ENCODE results near the gene SLN.

The SLN gene

DNA sequence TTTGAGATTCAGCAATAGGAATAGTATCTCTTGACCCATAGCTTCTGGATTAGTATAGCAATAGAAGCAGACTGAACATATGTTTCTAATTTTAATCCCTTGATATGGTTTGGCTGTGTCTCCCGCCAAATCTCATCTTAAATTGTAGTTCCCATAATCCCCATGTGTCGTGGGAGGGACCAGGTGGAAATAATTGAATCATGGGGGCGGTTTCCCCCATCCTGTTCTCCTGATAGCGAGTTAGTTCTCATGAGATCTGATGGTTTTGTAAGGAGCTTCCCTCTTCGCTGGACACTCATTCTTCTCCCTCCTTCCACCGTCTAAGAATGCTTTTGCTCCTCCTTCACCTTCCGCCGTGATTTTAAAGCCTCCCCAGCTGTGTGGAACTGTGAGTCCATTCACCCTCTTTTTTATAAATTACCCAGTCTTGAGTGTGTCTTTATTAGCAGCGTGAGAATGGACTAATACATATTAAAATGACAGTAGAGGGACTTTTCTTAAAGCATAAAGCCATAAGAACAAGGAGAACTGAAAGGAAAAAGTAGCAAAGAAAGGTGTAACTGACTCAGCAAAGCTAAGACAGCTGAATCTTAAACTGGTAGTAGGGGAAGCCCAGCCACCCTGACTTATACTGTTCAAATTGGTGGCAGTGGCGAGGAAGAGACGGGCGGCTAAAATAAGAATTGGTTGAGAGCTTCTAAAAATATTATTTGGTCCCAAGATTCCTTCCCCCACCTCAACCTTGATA, 20.3 kb upstream of the SLN start:
- no peak overlapping the region for H3K27ac ChIP-seq
- no peak overlapping the region for H3K9ac ChIP-seq
- H3K4me1 ChIP-seq (ENCODE audit: low read depth, poor library complexity, severe bottlenecking): no peaks in the 10 kb centered on the region
- H3K4me2 ChIP-seq: no peak overlapping the region
- H3K36me3 ChIP-seq (ENCODE audit: insufficient read depth): no peaks in the 10 kb centered on the region
- no peaks in the 10 kb centered on the region for H3K27me3 ChIP-seq (ENCODE audit: insufficient read depth, low read depth)
- no peaks in the 10 kb centered on the region for H3K79me2 ChIP-seq (ENCODE audit: insufficient read depth, low read depth)
- TF ChIP-seq, protein P1, sequence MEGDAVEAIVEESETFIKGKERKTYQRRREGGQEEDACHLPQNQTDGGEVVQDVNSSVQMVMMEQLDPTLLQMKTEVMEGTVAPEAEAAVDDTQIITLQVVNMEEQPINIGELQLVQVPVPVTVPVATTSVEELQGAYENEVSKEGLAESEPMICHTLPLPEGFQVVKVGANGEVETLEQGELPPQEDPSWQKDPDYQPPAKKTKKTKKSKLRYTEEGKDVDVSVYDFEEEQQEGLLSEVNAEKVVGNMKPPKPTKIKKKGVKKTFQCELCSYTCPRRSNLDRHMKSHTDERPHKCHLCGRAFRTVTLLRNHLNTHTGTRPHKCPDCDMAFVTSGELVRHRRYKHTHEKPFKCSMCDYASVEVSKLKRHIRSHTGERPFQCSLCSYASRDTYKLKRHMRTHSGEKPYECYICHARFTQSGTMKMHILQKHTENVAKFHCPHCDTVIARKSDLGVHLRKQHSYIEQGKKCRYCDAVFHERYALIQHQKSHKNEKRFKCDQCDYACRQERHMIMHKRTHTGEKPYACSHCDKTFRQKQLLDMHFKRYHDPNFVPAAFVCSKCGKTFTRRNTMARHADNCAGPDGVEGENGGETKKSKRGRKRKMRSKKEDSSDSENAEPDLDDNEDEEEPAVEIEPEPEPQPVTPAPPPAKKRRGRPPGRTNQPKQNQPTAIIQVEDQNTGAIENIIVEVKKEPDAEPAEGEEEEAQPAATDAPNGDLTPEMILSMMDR (conservative IDR thresholded peaks at IDR 0.05; ENCODE audit: low read depth, low read length): no peak
- no peak overlapping the region for H2AFZ ChIP-seq (ENCODE audit: low read depth)
- H3K4me3 ChIP-seq (IDR thresholded peaks at IDR 0.05; ENCODE audit: insufficient read depth, low read depth, low read length): no peak overlapping the region
- no peaks in the 10 kb centered on the region for H4K20me1 ChIP-seq (ENCODE audit: insufficient read depth)

GRCh38 chr11:107722662-107723061, 10.8 kb upstream of the SLN start:
- Histone ChIP-seq H3K27ac (no peak overlapping the region), H3K4me1 (ENCODE audit: low read depth, poor library complexity, severe bottlenecking) (no peaks in the 10 kb centered on the region), H3K79me2 (ENCODE audit: insufficient read depth, low read depth) (no peaks in the 10 kb centered on the region), H2AFZ (ENCODE audit: low read depth) (no peak overlapping the region), H4K20me1 (ENCODE audit: insufficient read depth) (no peaks in the 10 kb centered on the region), H3K4me2 (no peak overlapping the region), H3K9ac (no peak overlapping the region), H3K4me3 (IDR thresholded peaks at IDR 0.05; ENCODE audit: insufficient read depth, low read depth, low read length) (no peak overlapping the region), H3K27me3 (ENCODE audit: insufficient read depth, low read depth) (no peaks in the 10 kb centered on the region), H3K36me3 (ENCODE audit: insufficient read depth) (no peaks in the 10 kb centered on the region)
- TF ChIP-seq, protein P1 (conservative IDR thresholded peaks at IDR 0.05; ENCODE audit: low read depth, low read length): no peak

DNA sequence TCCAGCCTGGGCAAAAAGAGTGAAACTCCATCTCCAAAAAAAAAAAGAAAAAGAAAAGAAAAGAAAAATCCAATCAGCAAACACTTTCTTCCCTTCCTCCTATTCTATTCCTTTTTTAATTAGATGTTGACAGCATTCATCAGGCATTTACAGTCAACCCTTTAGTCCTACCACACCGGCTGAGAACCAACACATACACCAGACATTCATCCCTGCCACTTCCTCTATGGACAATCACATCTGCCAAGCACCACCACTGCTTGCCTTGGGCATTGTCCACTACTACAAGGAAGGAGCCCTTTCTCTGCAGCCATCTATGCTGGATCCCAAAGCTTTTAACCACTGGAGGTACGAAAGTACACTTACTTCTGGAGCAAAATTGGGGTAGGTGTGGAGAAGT, 9.4 kb upstream of the SLN start:
- TF ChIP-seq, protein P1 (conservative IDR thresholded peaks at IDR 0.05; ENCODE audit: low read depth, low read length): no peak
- Histone ChIP-seq H3K27ac (no peak overlapping the region), H3K36me3 (ENCODE audit: insufficient read depth) (no peaks in the 10 kb centered on the region), H3K4me3 (IDR thresholded peaks at IDR 0.05; ENCODE audit: insufficient read depth, low read depth, low read length) (no peak overlapping the region), H3K4me1 (ENCODE audit: low read depth, poor library complexity, severe bottlenecking) (no peaks in the 10 kb centered on the region), H3K27me3 (ENCODE audit: insufficient read depth, low read depth) (no peaks in the 10 kb centered on the region), H3K4me2 (no peak overlapping the region), H2AFZ (ENCODE audit: low read depth) (no peak overlapping the region), H4K20me1 (ENCODE audit: insufficient read depth) (no peaks in the 10 kb centered on the region), H3K79me2 (ENCODE audit: insufficient read depth, low read depth) (no peaks in the 10 kb centered on the region), H3K9ac (no peak overlapping the region)

- TF ChIP-seq, protein P1 (conservative IDR thresholded peaks at IDR 0.05; ENCODE audit: low read depth, low read length): no peak
- Histone ChIP-seq H4K20me1 (ENCODE audit: insufficient read depth) (no peaks in the 10 kb centered on the region), H3K4me1 (ENCODE audit: low read depth, poor library complexity, severe bottlenecking) (no peaks in the 10 kb centered on the region)
These were observed 8.5 kb upstream of the SLN start for GRCh38 chr11:107720303-107720774.

More at GRCh38 chr11:107720303-107720774, 8.5 kb upstream of the SLN start:
- H3K27me3 ChIP-seq (ENCODE audit: insufficient read depth, low read depth): no peaks in the 10 kb centered on the region
- no peak overlapping the region for H3K9ac ChIP-seq
- H3K4me2 ChIP-seq: no peak overlapping the region
- H3K27ac ChIP-seq: no peak overlapping the region
- H3K79me2 ChIP-seq (ENCODE audit: insufficient read depth, low read depth): no peaks in the 10 kb centered on the region
- no peaks in the 10 kb centered on the region for H3K36me3 ChIP-seq (ENCODE audit: insufficient read depth)
- H2AFZ ChIP-seq (ENCODE audit: low read depth): no peak overlapping the region
- H3K4me3 ChIP-seq (IDR thresholded peaks at IDR 0.05; ENCODE audit: insufficient read depth, low read depth, low read length): no peak overlapping the region

Measured in KMS-11 (cell line).